Stomach (tissue), 9 donors: ENCODE results near the gene ROBO1. TPM values are rescaled to one million over a fixed set of nuclear protein-coding genes. Genes with fewer than 3 reads are reported as not detected.
A peak's percentile ranks its signal among the peaks of the same experiment; 100 is the strongest.

ENCODE experiments used
- DNase-seq, 2 donors: peaks; one replicate each; pipeline versions ENCODE4 v3.0.0 to v3.0.0-alpha.2; 2013 to 2019
- H3K27ac ChIP-seq, 5 donors: fragments of 200-600 bp in 4 of 5; sonication (generic) in 4 of 5; one replicate each; pipeline ENCODE4 v1.5.1; 2013 to 2019; ENCODE audit warnings: mild to moderate bottlenecking in 1 of 5, moderate library complexity in 1 of 5
- H3K27me3 ChIP-seq, 3 donors: fragments of 200-600 bp; sonication (generic); one replicate each; pipeline ENCODE4 v1.5.1; 2017 to 2019; ENCODE audit warnings: mixed run types in 1 of 3
- H3K36me3 ChIP-seq, 4 donors: fragments of 200-600 bp; sonication (generic); 1 replicate in 3 of 4; 2 replicates in 1 of 4; pipeline ENCODE4 v1.5.1; 2016 to 2019
- H3K4me1 ChIP-seq, 4 donors: fragments of 200-600 bp; sonication (generic); one replicate each; pipeline ENCODE4 v1.5.1; 2016 to 2019
- H3K4me3 ChIP-seq, 4 donors: fragments of 200-600 bp; sonication (generic) in 3 of 4; one replicate each; pipeline ENCODE4 v1.5.1; 2016 to 2019; ENCODE audit warnings: mild to moderate bottlenecking in 1 of 4
- H3K9me3 ChIP-seq, 4 donors: fragments of 200-600 bp; sonication (generic); one replicate each; pipeline ENCODE4 v1.5.1; 2016 to 2019
- CTCF ChIP-seq, 7 experiments: fragments of 450-650 bp in 4 of 7; fragments of 200-600 bp in 3 of 7; sonication (generic) in 3 of 7; IDR thresholded peaks; one replicate each; pipeline ENCODE4 v1.5.1; 2016 to 2019; ENCODE audit warnings: antibody characterized with exemption in 7 of 7, control low read depth in 2 of 7, mild to moderate bottlenecking in 1 of 7
- EP300 ChIP-seq: sonication (generic); formaldehyde crosslinking; IDR thresholded peaks from one replicate; pipeline ENCODE4 v1.6.1; 2017; ENCODE audit warnings: antibody characterized with exemption
- POLR2A ChIP-seq, 4 donors: fragments of 450-650 bp; IDR thresholded peaks; one replicate each; pipeline ENCODE4 v1.6.1; 2016; ENCODE audit warnings: antibody characterized with exemption in 4 of 4, control low read depth in 2 of 4, mild to moderate bottlenecking in 1 of 4, moderate library complexity in 1 of 4
- POLR2AphosphoS5 ChIP-seq, 3 donors: sonication (generic); formaldehyde crosslinking; IDR thresholded peaks; one replicate each; pipeline ENCODE4 v1.6.1; 2016; ENCODE audit warnings: antibody characterized with exemption in 3 of 3
- WGBS, 5 donors: extraction: QIAGEN DNeasy Blood & Tissue Kit in 3 of 5; methylation state at CpG; one replicate each; pipeline versions ENCODE4 v1.1.5 to v1.1.7; 2013 to 2018; 5-methylcytosine and 5-hydroxymethylcytosine counted together
- intact Hi-C: fragments of 100-400 bp; cut with DNase I; formaldehyde crosslinking; loops from one replicate; pipeline ENCODE4 v1.15.1; 2023; ENCODE audit warnings: low total_unique reads
- polyA plus RNA-seq, 3 donors: library from polyadenylated mRNA; stranded (reverse); fragments of 200-250 nt; gene quantifications; one replicate each; pipeline ENCODE4 v1.2.3, GENCODE V29; 2013
- total RNA-seq, 5 donors: library from RNA; depleted of rRNA; stranded (reverse); fragments of >200 nt; gene quantifications; one replicate each; pipeline versions ENCODE4 v1.1.0 to v1.2.3, GENCODE V29; 2014 to 2016
- donor health status: healthy with polysubstance abuse.
- donor health status: Bipolar disorder and iron deficiency.
- donor health status: healthy.

Gene ROBO1
- total and polyA plus RNA-seq, 8 donors, result 2.0 to 174 (median 4.5) TPM

GRCh38 chr3:79097964-79098660, 669.7 kb downstream of the ROBO1 start:
- WGBS, 5 donors, result 29 to 41% (median 34%) methylated on average over 1 of the region's 1 CpG
- H3K36me3 ChIP-seq, result no peaks in the 10 kb centered on the region
- H3K4me1 ChIP-seq, result no peaks in the 10 kb centered on the region
- intact Hi-C loops, result no loop called here
- no peak for DNase-seq
- no peak for TF ChIP-seq POLR2AphosphoS5 (IDR thresholded peaks at IDR 0.05)
- TF ChIP-seq CTCF (IDR thresholded peaks at IDR 0.05), result no peak
- no peak for TF ChIP-seq EP300
- no peak for TF ChIP-seq POLR2A (IDR thresholded peaks at IDR 0.05)
- H3K4me3 ChIP-seq, result no peak overlapping the region
- no peaks in the 10 kb centered on the region for H3K27me3 ChIP-seq
- H3K27ac ChIP-seq, result no peak overlapping the region
- H3K9me3 ChIP-seq, result no peaks in the 10 kb centered on the region

GRCh38 chr3:79094654-79095053, 673.1 kb downstream of the ROBO1 start:
- intact Hi-C loops, result no loop called here

GRCh38 chr3:79086514-79086913, 681.3 kb downstream of the ROBO1 start:
- H3K4me1 ChIP-seq, result no peaks in the 10 kb centered on the region
- peak; percentile 31 to 80 for DNase-seq
- H3K4me3 ChIP-seq, result no peak overlapping the region
- no peaks in the 10 kb centered on the region for H3K36me3 ChIP-seq
- no peaks in the 10 kb centered on the region for H3K9me3 ChIP-seq
- no peak overlapping the region for H3K27ac ChIP-seq
- WGBS, 5 donors, result 5 to 11% (median 6%) methylated on average over 6 of the region's 6 CpGs
- TF ChIP-seq EP300, result no peak
- TF ChIP-seq CTCF (IDR thresholded peaks at IDR 0.05), result peak in 5 of 7 experiments; percentile 50 to 65 (median 60)
- TF ChIP-seq POLR2A (IDR thresholded peaks at IDR 0.05), result no peak
- no peak for TF ChIP-seq POLR2AphosphoS5 (IDR thresholded peaks at IDR 0.05)
- intact Hi-C loops, result no loop called here
- no peaks in the 10 kb centered on the region for H3K27me3 ChIP-seq

More at GRCh38 chr3:79094654-79095053, 673.1 kb downstream of the ROBO1 start:
- Histone ChIP-seq H3K4me3 (no peak overlapping the region), H3K9me3 (no peaks in the 10 kb centered on the region), H3K4me1 (no peaks in the 10 kb centered on the region), H3K27me3 (no peaks in the 10 kb centered on the region), H3K36me3 (no peaks in the 10 kb centered on the region), H3K27ac (no peak overlapping the region)
- TF ChIP-seq EP300, result no peak
- TF ChIP-seq CTCF (IDR thresholded peaks at IDR 0.05), result no peak
- no peak for TF ChIP-seq POLR2A (IDR thresholded peaks at IDR 0.05)
- TF ChIP-seq POLR2AphosphoS5 (IDR thresholded peaks at IDR 0.05), result no peak
- DNase-seq, result no peak

GRCh38 chr3:79085171-79085570, 682.6 kb downstream of the ROBO1 start:
- no peak overlapping the region for H3K27ac ChIP-seq
- no peak for TF ChIP-seq POLR2AphosphoS5 (IDR thresholded peaks at IDR 0.05)
- TF ChIP-seq CTCF (IDR thresholded peaks at IDR 0.05), result no peak
- intact Hi-C loops, result no loop called here
- no peak overlapping the region for H3K4me3 ChIP-seq
- no peaks in the 10 kb centered on the region for H3K4me1 ChIP-seq
- no peaks in the 10 kb centered on the region for H3K27me3 ChIP-seq
- no peak for DNase-seq
- 83 to 91% (median 87%) methylated on average over 1 of the region's 1 CpG for WGBS, 5 donors
- H3K36me3 ChIP-seq, result no peaks in the 10 kb centered on the region
- H3K9me3 ChIP-seq, result no peaks in the 10 kb centered on the region
